NCI-H345 treated with DMSO at 0.1 percent for 48 hours (cell line): ENCODE results near the gene ITGB5.
"Not testable (repeated sequence)": the region's sequence is repeated elsewhere in the genome, so short reads cannot be mapped to it uniquely, and the experiment has no call there.

Experiments used
- DNase-seq: peaks from one replicate; lab custom pipeline; 2025; ENCODE audit not compliant: unreplicated experiment; lab: John Stamatoyannopoulos, UW

The ITGB5 gene

DNA sequence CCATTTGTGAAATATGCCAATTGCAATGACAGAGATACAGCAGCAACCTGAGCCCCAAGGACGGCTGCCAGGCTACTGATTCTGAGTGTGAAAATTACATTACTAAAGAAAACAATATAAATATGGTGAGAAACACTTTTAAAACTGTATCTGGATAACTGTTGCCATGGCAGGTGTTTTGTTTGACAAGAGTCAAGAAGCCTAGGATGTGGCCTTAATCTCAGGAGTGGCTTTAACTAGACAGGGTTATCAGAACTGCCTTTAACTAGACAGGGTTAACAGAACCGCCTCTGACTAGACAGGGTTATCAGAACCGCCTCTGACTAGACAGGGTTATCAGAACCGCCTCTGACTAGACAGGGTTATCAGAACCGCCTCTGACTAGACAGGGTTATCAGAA, 98.1 kb downstream of the ITGB5 start:
- not testable (repeated sequence) for DNase-seq

DNA sequence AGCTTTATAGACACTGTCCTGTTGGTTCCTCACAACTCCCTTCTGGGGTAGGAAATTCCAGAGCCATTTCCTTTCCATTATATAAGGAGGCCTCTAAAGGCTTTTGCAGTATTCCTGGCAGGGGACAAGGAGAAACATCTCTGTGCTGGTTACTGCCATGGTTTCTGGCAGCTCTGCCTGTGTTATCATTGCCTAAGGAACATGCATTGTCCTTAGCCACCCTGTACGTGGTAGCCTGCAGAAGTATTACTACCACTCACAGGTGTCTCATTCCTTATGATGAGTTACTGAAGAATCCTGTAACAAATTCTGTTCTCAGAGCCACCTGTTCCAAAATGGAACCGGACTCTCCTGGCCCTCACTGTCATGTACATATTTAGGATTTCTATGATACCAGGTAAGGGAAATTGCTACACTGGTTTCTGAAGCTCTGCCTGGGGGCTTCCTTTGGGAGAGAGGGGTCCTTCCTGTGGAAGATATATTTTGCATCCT, 98.9 kb downstream of the ITGB5 start:
- DNase-seq, result no peak

DNA sequence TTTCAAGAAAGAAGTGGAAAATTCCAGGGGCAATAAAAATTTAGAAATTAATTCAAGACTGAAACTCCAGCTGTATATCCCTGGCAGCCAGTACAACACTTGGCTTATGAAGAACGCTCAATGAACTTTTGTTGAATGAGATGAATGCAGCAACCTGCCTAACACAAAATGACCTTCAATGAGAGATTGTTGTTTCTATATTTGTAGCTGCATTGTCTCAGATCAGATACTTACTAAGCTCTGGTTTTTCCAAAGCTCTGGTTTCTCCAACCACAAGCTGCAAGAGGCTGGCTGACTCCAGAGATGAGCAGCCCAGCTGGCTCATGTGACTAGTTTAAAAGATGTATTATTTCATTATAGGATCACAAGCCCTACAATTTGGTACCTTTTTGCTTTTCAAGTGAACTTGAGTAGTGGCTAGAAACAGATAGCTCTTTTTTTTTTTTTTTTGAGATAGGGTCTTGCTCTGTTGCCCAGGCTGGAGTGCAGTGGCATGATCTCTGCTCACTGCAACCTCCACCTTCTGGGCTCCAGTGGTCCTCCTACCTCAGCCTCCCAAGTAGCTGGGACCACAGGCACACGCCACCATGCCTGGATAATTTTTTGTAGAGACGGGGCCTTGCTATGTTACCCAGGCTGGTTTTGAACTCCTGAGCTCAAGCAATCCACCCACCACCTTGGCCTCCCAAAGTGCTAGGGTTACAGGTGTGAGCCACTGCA, 99.5 kb downstream of the ITGB5 start:
- no peak for DNase-seq

DNA sequence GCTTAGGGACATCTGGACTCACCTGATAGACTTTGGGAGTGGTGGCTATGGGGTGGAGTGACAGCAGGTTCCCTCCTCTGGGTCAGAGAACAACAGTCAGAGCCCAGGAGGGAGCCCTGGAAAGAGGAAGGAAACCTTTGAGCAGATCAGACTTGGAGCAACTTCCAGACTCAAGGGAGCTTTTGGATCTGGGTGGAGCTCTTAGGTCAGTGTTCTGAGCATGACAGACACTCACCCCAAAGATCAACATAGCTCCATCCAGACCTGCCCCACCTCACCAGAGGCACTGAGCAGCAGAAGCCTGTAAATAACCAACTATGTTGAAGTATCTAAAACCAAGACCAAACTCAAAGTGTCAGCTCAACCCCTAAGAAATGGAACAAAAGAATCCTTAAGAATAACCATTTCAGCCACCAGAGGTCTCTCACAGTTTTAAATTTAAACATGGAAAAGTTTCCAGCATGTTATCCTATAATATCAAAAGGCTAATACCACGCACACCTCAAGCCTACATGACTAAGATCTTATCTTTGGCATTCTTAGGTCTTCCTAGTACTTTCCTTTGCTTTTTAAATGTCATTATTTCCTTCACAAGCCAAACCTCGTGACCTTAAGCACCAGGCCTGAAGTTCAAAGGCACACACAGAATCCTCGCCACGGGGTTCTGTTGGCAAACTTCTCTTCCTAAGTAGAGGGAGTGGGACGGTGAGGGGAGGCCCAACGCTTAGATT, 100.5 kb downstream of the ITGB5 start:
- DNase-seq, result no peak

DNA sequence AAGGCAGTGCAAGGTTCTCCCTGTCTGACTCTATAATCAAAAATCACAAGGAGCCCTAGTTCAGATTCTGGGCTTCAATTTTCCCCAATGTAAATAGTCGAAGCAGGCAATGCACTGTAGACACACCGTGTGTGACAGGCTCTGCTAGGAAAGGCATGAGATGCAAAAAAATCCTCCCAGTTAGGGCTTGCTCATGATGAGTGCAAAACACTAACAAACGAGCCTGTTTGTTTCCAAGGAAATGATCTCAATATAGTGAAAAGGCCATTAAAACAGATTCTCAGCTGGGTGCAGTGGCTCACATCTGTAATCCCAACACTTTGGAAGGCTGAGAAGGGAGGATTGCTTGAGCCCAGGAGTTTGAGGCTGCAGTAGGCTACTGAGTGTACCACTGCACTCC, 101.2 kb downstream of the ITGB5 start:
- no peak for DNase-seq

DNA sequence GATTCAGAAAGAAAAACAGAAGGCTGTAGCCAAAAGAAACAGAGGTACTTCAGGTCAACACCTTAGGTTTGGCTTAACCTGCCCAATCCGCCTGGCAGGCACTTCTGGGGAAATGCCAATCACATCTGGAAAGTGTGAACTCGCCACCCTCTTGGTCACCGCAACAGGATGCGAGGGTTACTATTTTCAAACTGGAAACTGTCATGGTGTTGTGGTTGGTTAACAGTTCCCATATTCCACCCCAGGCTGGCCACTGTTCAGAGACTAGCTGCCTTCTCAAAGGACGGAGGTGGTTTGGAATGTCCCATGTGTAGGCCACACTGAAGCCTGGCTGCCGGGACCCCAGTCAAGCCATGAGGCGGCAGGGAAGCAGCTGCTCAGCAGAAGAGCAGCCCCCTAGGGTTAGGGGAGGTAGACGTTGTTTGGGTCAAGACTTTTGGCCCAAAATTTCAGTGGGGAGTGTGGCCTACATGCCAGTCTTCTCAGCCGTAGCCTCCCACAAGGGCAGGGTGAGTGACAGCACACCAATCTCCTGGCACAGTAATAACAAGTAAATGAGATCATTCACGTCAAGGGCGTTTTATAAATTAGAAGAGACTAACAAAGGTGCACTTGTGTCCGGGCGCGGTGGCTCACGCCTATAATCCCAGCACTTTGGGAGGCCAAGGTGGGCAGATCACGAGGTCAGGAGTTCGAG, 102.3 kb downstream of the ITGB5 start:
- no peak for DNase-seq

DNA sequence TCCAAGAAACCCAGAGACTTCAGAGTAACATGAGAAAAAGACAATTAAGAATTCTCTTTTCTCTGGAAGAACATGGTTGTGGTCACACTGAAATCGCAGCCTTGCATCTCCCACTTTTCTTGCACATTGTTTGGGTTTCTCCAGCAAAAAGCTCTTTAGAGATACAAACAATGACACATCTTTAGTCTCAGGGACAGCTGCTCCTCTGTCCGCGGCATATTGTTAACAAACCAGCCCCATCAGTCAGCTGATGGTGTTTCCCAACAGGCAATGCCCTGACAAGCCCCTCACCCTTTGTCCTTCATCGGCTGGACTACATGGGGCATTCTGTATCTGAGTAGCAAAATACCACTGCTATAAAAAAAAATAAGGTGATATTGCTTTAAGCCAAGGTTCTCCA, 103.5 kb downstream of the ITGB5 start:
- DNase-seq, result no peak

DNA sequence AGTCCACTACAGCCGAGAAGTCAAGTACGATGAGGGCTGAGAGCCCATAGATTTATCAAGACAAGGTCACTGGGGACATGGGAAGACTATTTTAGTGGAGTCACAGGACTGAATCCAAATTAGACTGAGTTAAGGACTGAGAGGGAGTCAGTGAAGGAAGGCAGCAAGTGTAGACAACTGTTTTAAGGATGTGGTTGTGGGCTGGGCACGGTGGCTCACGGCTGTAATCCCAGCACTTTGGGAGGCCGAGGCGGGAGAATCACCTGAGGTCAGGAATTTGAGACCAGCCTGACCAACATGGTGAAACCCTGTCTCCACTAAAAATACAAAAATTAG, 104.8 kb downstream of the ITGB5 start:
- DNase-seq, result not testable (repeated sequence)

DNA sequence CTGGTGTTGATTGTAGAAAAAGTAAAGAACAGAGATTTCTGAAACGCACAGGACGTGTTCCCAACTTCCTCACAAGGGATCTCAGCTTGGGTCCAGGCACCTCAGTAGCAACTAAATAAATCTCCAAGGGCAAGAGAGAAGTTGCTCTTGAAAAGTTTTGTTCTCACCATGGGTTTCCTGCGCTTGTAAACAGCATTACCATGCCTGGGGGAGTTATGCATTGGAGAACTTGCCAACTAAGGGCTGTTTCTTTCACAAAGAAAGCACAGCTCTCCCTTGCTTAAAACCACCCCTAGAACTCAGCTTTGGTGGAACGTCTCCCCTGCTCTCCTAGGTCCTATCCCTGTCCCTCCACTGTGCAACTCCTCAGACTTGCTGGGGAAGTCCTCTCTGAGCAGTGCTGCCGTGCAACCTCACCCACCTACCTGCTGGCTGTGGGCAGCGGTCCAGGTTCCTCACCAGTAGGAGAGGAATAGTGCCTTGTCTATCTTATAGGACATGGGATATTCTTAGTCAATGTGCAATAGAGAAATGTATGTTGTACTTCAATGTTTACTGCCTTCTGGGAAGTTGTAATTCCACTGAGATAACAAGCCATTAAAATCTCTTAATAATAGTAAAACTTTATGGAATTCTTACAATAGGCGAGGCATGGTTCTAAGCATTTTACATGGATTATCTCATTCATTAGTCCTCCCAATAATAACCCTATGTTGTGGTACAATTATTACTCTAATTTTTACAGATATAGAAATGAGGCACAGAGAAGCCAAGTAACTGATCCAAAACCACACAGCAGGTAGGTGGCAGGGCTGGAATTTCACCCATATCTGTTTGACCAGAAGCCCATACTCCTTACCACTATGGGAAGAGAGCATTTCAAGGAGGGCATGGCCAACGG, 105.4 kb downstream of the ITGB5 start:
- no peak for DNase-seq

DNA sequence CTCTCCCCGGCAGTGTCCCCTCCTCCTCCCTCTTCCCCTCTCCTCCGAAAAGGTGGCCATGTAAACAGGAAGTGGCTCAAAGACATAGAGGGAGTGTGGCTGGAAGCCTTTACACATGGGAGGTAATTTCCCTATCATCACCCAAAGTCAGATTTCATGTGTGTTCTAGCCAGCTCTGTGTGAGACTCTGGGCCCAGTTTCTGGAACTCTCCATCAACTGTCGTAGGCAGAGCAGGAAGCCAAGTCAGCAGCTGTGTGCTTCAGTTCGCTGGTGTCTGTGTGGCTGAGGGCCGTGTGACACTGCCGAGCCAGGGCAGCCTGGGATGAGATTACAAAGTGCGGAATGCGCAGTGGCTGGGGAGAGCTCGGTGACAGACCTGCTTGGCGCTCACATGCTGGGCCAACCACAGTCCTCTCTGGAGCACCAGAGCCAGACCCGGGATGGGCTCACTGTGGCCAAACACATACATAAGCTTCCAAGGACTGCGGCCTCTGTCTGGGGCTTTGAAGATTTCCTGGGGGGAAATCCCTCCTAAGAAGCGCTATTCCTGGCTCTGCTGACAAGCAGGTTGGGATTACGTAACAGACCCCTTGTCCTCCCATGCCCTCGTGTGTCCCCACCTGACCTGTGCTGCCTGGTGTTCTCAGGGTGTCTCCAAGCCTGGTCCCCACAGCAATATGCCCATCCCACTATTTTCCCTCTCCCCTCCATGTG, 106.2 kb downstream of the ITGB5 start:
- DNase-seq, result no peak

DNA sequence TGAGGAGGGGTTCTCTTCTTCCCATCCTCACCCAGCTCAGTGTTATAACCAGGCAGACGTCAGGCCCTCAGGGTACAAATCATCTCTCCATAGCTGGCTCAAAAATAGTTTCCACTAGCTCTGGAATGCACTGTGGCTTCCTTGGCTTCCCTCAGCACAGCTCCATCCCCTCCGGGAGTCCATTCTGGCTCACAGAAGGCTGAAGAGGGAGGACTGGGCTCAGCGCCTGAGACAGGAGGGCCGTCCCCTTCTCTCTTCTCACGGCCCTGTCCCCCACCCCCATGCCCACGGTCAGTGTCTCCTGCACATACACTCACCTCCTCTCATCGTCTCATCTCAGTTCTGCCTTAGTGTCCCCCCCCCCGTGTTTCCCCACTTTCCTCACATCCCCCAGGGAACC, 106.8 kb downstream of the ITGB5 start:
- no peak for DNase-seq

DNA sequence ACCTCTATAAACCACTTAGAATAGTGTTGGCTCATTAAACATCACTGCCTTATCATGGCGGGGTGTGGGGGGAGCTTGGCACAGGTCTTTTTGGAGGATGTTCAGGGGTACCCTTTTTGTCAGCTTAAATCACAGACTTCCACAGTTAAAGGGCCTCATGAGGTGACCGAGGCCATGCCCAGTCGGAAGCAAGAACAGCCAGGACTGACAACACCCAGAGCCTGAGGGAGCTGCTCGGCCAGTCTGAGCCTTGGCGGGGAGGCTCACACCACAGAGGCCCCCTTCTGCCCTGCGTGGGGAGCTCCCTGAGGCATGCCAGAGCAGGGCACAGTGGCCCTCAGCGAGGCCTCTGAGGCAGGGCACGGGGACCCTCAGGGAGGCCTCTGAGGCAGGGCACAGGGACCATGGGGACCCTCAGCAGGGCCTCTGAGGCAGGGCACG, 107.4 kb downstream of the ITGB5 start:
- DNase-seq, result no peak

DNA sequence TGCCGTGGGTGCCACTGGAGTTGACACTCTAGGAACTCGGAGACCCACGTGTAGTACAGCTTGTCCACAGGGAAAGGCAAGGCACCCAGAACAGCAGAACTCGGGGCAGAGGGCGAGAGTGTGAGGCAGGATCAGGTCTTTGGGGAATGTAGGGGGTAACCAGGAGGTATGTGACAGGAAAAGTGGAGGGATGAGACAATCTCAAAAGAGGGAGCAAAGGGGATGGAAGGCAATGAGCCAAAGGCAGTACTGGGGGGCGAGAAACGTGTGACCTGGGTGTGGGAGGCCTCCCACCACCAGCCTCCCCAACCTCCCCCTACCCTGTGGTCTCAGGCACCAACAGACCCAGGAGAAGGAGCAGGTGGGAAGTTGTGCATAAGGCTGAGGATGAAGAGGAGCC, 108.0 kb downstream of the ITGB5 start:
- DNase-seq, result no peak

DNA sequence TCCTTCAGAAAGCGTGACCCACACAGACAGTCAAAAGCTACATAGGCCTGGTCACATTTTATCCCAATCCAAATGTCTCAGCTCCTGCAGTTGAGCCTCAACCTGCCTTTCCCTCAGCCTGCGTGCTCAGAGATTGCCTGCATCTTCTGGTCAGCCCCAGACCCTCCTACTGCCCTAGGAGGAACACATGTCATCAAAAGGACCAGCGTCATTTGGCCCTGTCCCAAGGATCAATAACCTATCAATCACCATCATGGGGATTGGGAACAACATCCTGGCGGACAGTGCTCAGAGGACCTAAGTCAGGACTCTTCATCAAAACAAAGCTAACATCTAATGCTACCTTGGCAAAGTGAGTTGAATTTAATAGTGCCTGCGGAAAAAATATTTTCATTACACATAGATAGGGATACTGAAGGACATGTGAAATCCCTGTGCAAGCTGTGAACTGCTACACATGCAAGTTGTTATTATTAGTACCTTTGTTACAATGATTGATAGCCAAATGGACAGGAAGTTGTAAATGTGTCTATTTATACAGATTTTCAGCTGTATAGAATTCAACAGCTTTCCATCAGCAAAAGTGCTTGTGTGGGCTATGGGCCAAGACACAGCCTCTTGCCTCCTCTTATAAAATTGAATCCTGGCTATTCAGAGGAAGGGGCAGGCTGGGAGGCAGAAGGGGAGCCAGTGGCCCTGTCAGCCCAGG, 109.2 kb downstream of the ITGB5 start:
- DNase-seq, result no peak

DNA sequence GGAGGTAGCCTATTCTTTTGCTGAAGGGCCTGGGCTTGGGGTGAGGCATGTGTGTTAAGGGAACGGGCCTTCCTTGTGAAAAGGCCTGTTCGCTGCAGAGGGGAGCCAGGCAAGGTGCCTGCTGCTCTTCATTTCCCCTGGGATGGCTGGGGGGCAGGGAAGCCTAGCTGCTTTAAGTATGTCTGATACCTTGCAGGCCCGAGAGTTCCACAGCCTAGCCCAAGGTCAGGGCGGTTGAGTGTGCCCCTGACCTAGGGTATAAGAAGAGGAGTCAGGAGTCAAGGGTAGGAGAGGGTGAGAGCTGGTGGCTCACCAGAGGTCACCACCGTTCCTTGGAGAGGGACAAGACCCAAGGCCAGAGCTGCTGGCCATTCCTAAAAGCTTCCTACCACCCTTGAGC, 110.3 kb downstream of the ITGB5 start:
- DNase-seq, result no peak

DNA sequence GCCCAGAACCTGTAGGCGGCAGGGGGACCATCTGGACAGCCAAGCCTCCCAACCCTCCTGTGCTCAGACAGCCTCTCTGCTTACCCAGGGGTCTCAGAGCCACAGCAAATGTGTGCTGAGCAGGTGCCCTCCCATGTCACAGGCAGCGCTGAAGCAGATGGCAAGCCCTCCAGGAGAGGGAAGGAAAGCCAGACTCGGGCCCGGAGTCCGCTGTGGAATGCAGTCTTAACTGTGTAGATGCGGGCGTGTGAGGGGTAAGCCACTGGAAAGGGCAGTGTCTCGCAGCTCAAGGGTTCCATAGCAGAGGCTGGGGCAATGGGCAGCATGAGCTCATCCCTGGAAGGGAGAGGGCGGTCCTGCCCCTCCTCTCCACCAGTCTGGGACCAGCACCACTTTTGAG, 111.3 kb downstream of the ITGB5 start:
- no peak for DNase-seq

DNA sequence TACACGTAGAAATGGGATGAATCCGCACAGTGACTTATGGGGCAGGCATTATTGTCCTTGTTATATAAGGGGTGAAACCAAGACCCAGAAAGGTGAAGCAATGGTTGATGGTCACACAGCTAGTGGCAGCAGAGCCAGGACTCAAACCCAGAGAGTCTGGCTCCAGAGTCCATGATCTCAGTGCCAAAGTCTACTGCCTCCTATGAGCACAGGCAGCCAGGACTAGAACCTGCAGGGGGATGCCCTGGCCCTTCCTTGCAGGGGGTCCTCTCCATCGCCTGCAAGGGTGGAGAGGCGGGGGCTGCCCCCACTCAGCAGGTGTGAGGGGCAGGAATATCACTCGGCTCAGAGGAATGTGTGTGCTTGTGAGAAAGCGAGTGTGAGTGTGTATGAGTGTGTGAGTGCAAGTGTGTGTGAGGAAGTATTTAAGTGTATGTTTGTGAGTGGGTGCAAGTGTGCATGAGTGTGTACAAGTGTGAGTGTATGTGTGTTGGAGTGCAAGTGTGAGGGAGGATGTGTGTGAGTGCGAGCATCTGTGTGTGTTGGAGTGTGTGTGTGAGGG, 112.2 kb downstream of the ITGB5 start:
- no peak for DNase-seq

DNA sequence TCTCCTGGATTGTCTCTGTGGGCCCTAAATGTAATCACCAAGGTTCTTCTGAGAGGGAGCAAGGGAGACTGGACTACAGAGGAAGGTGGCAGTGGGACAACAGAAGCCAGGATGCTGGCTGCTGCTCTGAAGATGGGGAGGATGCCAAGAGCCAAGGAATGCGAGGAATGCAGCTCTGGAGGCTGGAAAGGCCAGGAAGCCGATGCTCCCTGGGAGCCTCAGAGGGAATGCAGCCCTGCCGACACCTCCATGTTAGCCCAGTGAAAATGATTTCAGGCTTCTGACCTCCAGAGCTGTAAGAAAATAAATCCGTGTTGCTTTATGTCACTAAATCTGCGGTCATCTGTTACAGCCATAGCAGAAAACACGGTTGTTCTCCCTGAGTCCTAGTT, 112.8 kb downstream of the ITGB5 start:
- no peak for DNase-seq
